Psoas muscle (tissue), 8 donors: ENCODE data around the gene HPSE2. TPM values are rescaled to one million over a fixed set of nuclear protein-coding genes. Genes with fewer than 3 reads are reported as not detected.
"Not testable (repeated sequence)": the region's sequence is repeated elsewhere in the genome, so short reads cannot be mapped to it uniquely, and the experiment has no call there.

Source experiments
- ATAC-seq, 4 donors: fragments of 200-7000 bp; cut with Tn5 transposase; one replicate each; pipeline ENCODE4 v1.9.1; 2020; ENCODE audit warnings: moderate library complexity in 3 of 4, mild to moderate bottlenecking in 2 of 4
- DNase-seq, 2 donors: peaks; one replicate each; pipeline ENCODE4 v3.0.0-alpha.2; 2020
- H3K27ac ChIP-seq: fragments of 200-600 bp; one replicate; pipeline ENCODE4 v1.8.0; 2022
- H3K27me3 ChIP-seq, 3 donors: fragments of 200-600 bp in 1 of 3; one replicate each; pipeline versions ENCODE4 v1.6.1 to v1.8.0; 2013 to 2022; ENCODE audit warnings: low read length in 2 of 3, mild to moderate bottlenecking in 2 of 3, moderate library complexity in 1 of 3; ENCODE audit not compliant: insufficient read depth in 3 of 3
- H3K36me3 ChIP-seq, 2 donors: fragments of 200-600 bp in 1 of 2; one replicate each; pipeline versions ENCODE4 v1.6.1 to v1.8.0; 2013 to 2022; ENCODE audit warnings: low read depth in 1 of 2, mild to moderate bottlenecking in 1 of 2, moderate library complexity in 1 of 2; ENCODE audit not compliant: insufficient read depth in 1 of 2
- H3K4me1 ChIP-seq: fragments of 200-600 bp; one replicate; pipeline ENCODE4 v1.8.0; 2022
- H3K4me3 ChIP-seq: fragments of 200-600 bp; one replicate; pipeline ENCODE4 v1.8.0; 2022; ENCODE audit warnings: mild to moderate bottlenecking
- H3K9me3 ChIP-seq: fragments of 200-600 bp; one replicate; pipeline ENCODE4 v1.8.0; 2022
- whole genome bisulfite sequencing, 3 donors: extraction: QIAGEN DNeasy Blood & Tissue Kit; methylation state at CpG; one replicate each; pipeline versions ENCODE4 v1.1.6 to v1.1.7; 2013; 5-methylcytosine and 5-hydroxymethylcytosine counted together
- intact Hi-C, 2 donors: fragments of 100-400 bp; cut with DNase I; formaldehyde crosslinking; loops; one replicate each; pipeline versions ENCODE4 v1.11.0 to v1.14.2; 2022
- polyA plus RNA-seq, 3 donors: library from polyadenylated mRNA; stranded (reverse); fragments of 200-250 nt; gene quantifications; one replicate each; pipeline ENCODE4 v1.2.3, GENCODE V29; 2013
- total RNA-seq, 4 donors: library from RNA; stranded (reverse); fragmentation: NEBNext Ultra II Directional in 2 of 4; extraction: Animal tissue kit (Norgen Biotek cat#: 25700) in 2 of 4; gene quantifications; one replicate each; pipeline versions ENCODE4 v1.2.1 to v1.2.4, GENCODE V29; 2021 to 2023
- TF ChIP-seq, protein P1 (sequence below): fragments of 200-600 bp; IDR thresholded peaks from one replicate; pipeline ENCODE4 v1.8.0; 2022; ENCODE audit warnings: antibody characterized with exemption
- donor health status: healthy with polysubstance abuse.
- donor health status: DM: no; HTN: no; CAD: no; lungs with moderate emphysema.
- donor health status: Bipolar disorder and iron deficiency.
- donor health status: healthy.
- donor health status: DM: yes; HTN: yes; CAD: no.
- donor health status: DM: no; HTN: no; CAD: no.
- donor health status: DM: no; HTN: no; CAD: no.
- donor health status: DM: yes; HTN: yes; CAD: no.

Gene HPSE2
- total and polyA plus RNA-seq, 7 donors, result 0.01 to 0.17 (median 0.03) TPM; not detected in 4

DNA sequence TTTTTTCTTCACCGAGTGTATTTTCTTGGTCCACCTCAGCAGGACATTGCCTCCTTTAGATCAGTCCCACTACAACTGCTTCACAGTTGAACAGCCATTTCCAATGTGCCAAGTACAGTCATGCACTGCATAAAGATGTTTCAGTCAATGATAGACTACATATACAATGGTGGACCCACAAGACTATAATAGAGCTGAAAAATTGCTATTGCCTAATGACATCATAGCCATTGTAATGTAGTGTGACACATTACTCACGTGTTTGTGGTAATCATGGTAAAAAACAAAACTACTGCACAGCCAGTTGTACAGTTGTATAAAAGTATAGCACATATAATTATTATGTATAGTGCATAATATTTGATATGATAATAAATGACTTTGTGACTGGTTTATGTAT, 675.1 kb downstream of the HPSE2 start:
- Histone ChIP-seq H3K36me3 (no peaks in the 10 kb centered on the region), H3K4me1 (no peaks in the 10 kb centered on the region), H3K27me3 (no peaks in the 10 kb centered on the region), H3K27ac (no peak overlapping the region), H3K4me3 (no peak overlapping the region), H3K9me3 (no peaks in the 10 kb centered on the region)
- ATAC-seq (no peak), DNase-seq (no peak)
- intact Hi-C loops, result no loop called here
- 51 to 66% (median 65%) methylated on average over 2 of the region's 2 CpGs for WGBS, 3 donors
- TF ChIP-seq, protein P1, sequence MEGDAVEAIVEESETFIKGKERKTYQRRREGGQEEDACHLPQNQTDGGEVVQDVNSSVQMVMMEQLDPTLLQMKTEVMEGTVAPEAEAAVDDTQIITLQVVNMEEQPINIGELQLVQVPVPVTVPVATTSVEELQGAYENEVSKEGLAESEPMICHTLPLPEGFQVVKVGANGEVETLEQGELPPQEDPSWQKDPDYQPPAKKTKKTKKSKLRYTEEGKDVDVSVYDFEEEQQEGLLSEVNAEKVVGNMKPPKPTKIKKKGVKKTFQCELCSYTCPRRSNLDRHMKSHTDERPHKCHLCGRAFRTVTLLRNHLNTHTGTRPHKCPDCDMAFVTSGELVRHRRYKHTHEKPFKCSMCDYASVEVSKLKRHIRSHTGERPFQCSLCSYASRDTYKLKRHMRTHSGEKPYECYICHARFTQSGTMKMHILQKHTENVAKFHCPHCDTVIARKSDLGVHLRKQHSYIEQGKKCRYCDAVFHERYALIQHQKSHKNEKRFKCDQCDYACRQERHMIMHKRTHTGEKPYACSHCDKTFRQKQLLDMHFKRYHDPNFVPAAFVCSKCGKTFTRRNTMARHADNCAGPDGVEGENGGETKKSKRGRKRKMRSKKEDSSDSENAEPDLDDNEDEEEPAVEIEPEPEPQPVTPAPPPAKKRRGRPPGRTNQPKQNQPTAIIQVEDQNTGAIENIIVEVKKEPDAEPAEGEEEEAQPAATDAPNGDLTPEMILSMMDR, result no peak

DNA sequence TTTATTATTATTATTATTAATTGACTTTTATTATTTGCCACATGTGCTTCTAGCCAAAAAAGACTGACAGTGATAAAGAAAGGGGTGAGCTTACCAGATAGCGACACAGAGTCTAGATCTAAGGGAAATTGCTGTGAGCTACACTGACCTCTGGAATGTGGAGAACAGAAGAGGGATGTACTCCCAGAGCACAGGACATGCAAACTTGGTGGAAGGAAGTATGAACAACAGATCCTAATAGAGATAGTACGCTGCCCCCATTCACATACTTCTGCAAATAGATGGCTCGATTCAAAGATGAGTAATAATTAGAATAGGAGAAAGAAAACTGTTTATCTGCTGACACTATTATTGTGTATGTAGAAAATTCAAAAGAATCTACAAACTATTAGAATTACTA, 679.6 kb downstream of the HPSE2 start:
- Histone ChIP-seq H3K36me3 (no peaks in the 10 kb centered on the region), H3K27ac (no peak overlapping the region), H3K27me3 (no peaks in the 10 kb centered on the region), H3K4me1 (no peaks in the 10 kb centered on the region), H3K9me3 (no peaks in the 10 kb centered on the region), H3K4me3 (no peak overlapping the region)
- intact Hi-C loops, result no loop called here
- no peak for DNase-seq
- TF ChIP-seq, protein P1, result no peak
- ATAC-seq, result no peak
- 81 to 85% (median 81%) methylated on average over 3 of the region's 3 CpGs for WGBS, 3 donors

DNA sequence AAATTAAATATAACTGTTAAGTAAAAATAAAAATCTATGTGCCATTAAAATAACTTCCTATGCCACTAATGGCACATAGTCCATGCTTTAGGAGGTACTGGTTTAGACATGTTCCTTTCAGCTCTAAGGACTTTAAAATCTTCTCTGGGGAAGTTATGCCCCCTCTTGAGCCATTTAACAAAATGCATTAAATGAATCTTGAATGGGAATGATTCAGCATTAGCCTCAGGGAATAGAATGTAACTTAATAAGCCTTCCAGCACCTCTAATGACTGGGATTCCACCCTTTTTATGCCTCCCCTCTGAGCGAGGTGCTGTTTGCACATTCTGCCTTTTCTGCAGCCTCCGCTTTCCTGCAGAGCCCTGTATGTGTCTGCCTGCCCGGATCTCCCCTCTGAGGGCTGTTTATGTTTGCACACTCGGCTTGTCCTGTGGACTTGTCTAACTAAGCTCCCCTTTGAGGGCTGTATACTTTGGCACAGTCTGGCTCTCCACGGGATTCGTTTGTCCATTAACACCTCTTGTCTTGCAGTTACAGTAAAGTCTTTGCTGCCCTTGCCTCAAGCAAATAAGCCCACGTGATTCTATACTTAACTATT, 680.5 kb downstream of the HPSE2 start:
- WGBS, 3 donors, result 31 to 41% (median 38%) methylated on average over 7 of the region's 7 CpGs
- intact Hi-C loops, result no loop called here

DNA sequence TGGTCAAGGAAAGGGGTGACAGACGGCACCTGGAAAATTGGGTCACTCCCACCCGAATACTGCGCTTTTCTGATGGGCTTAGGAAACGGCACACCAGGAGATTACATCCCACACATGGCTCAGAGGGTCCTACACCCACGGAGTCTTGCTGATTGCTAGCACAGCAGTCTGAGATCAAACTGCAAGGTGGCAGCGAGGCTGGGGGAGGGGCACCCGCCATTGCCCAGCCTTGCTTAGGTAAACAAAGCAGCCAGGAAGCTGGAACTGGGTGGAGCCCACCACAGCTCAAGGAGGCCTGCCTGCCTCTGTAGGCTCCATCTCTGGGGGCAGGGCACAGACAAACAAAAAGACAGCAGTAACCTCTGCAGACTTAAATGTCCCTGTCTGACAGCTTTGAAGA, 694.1 kb downstream of the HPSE2 start:
- H3K36me3 ChIP-seq, result not testable (repeated sequence)

More for the DNA sequence above, 680.5 kb downstream of the HPSE2 start:
- Histone ChIP-seq H3K27ac (no peak overlapping the region), H3K36me3 (no peaks in the 10 kb centered on the region), H3K9me3 (no peaks in the 10 kb centered on the region), H3K4me1 (no peaks in the 10 kb centered on the region), H3K4me3 (no peak overlapping the region), H3K27me3 (no peaks in the 10 kb centered on the region)
- DNase-seq, result no peak
- no peak for ATAC-seq
- TF ChIP-seq, protein P1, result no peak

DNA sequence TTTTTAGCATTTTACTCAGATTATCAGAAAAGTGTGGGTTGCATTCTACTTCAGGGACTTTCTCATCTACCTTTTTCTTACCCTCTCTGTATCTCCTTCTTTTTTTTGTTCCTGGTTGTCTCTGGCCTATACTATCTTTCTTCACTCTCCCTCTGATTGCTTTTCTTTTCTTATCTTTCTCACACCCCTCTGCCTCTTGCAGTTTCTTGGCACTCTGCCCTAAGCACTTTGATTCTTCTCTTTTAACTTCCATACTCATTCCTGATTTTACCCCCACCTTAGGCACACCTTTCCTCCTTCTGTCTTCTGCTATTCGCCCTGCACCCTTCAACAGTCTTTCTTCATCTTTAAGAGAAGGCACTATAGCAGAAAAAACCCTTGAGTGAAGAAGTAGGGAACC, 696.1 kb downstream of the HPSE2 start:
- H3K27ac ChIP-seq, result no peak overlapping the region

More for the DNA sequence above, 694.1 kb downstream of the HPSE2 start:
- H3K27ac ChIP-seq, H3K27me3 ChIP-seq, ATAC-seq, H3K4me3 ChIP-seq, H3K4me1 ChIP-seq, intact Hi-C loops, DNase-seq, H3K9me3 ChIP-seq: not testable (repeated sequence)
- 62 to 76% (median 72%) methylated on average over 5 to 7 of the region's 7 CpGs for WGBS, 3 donors

More for the DNA sequence above, 696.1 kb downstream of the HPSE2 start:
- intact Hi-C loops, result no loop called here
- Histone ChIP-seq H3K4me1 (no peaks in the 10 kb centered on the region), H3K9me3 (no peaks in the 10 kb centered on the region), H3K27me3 (no peaks in the 10 kb centered on the region), H3K4me3 (no peak overlapping the region), H3K36me3 (no peaks in the 10 kb centered on the region)
- TF ChIP-seq, protein P1, result no peak
- no peak for ATAC-seq
- DNase-seq, result no peak
- 78 to 88% (median 79%) methylated on average over 1 of the region's 1 CpG for WGBS, 3 donors
